ENCODE measurements around the gene EVA1A. TPM values are rescaled to one million over a fixed set of nuclear protein-coding genes. Genes with fewer than 3 reads are reported as not detected.

The EVA1A gene
- total RNA-seq, 1 donor from 2014 or later = not detected

Other genes starting within 250 kb of the EVA1A start
- gene MRPL19, start 85.8 kb upstream of the EVA1A start, total RNA-seq (ENCODE audit: unreplicated experiment) = 44.6 TPM
- gene GCFC2, start 150.0 kb upstream of the EVA1A start, total RNA-seq (ENCODE audit: unreplicated experiment) = 12.9 TPM